HG03354 (cell line): ENCODE data around the gene RET.
A peak's percentile ranks its signal among the peaks of the same experiment; 100 is the strongest.
"Not testable (repeated sequence)": the region's sequence is repeated elsewhere in the genome, so short reads cannot be mapped to it uniquely, and the experiment has no call there.

Experiments
- ATAC-seq: cut with Tn5 transposase; IDR thresholded peaks from one replicate; pipeline ENCODE4 v1.9.1; 2021; ENCODE audit warnings: mild to moderate bottlenecking; ENCODE audit not compliant: unreplicated experiment, poor library complexity, severe bottlenecking

Gene RET

DNA sequence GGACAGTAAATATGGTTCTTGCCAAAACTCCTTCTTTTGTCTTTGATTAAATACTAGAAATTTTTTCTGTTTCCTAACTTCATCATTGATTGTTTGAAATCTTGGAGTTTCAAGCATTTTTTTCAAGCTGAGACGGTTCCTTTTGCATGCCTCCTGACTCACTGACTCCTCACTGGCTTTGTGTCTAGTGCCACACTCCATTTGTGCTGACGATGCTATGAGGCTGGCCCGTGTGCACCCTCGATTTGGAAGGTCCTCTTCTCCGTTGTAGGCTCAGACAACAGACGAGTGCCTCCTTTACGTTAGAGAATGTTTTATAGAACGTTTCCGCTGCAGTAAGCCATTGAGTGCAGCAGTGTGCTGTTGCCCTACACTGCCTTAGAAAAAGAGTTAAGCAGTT lies 50.6 kb downstream of the RET start:
- no peak for ATAC-seq

DNA sequence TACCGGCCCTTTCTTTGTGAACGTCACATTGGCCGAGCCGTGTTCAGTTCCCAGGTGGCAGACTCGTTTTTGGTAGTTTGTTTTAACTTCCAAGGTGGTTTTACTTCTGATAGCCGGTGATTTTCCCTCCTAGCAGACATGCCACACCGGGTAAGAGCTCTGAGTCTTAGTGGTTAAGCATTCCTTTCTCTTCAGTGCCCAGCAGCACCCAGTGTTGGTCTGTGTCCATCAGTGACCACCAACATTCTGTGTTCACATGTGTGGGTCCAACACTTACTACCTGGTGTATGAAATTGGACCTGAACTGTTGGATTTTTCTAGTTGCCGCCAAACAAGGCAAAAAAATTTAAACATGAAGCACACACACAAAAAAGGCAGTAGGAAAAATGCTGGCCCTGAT lies 51.5 kb downstream of the RET start:
- no peak for ATAC-seq

DNA sequence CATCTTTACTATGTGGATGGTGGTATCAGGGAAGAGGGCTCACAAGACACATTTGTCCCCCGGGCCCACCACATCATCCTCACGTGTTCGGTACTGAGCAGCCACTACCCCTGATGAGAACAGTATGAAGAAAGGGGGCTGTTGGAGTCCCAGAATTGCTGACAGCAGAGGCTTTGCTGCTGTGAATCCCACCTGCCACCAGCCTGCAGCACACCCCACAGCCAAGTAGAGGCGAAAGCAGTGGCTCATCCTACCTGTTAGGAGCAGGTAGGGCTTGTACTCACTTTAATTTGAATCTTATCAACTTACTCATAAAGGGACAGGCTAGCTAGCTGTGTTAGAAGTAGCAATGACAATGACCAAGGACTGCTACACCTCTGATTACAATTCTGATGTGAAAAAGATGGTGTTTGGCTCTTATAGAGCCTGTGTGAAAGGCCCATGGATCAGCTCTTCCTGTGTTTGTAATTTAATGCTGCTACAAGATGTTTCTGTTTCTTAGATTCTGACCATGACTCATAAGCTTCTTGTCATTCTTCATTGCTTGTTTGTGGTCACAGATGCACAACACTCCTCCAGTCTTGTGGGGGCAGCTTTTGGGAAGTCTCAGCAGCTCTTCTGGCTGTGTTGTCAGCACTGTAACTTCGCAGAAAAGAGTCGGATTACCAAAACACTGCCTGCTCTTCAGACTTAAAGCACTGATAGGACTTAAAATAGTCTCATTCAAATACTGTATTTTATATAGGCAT lies 52.3 kb downstream of the RET start:
- peak; percentile 74 for ATAC-seq

DNA sequence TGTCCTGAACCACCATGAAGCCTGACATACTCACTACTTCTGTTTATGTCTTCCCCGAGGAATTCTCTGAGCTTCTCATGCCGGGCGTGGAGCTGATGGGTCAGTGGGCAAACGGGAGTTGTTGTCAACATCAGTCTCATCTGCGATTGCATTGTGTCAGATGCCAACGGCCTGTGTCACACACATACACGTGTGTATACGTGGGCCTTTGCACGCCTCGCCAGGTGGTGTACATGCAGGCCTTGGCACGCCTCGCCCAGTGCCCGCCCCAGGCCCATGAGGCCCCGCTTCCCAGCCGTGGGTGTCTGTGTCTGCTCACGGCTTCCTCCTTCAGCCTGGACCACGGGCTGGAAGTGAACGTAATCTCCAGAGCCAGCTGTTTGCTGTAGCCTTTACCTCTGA lies 53.9 kb downstream of the RET start:
- no peak for ATAC-seq

DNA sequence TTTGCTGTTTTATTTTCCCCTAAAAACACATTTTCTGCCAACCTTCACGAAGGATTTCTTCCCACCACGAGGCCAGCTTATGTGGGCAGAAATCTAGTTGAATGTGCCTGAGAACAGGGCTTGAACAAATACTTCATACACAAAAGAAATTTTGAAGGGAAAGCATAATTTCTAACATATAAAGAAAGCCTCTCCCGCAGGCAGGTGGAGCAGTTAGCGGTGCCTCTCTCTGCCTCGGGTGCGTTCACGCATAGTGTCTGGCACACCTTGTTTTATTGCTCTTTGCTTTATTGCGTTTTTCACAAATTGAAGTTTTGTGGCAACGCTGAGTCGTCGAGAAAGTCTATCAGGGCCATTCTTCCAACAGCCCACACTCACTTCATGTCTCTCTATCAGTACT lies 54.4 kb downstream of the RET start:
- no peak for ATAC-seq

DNA sequence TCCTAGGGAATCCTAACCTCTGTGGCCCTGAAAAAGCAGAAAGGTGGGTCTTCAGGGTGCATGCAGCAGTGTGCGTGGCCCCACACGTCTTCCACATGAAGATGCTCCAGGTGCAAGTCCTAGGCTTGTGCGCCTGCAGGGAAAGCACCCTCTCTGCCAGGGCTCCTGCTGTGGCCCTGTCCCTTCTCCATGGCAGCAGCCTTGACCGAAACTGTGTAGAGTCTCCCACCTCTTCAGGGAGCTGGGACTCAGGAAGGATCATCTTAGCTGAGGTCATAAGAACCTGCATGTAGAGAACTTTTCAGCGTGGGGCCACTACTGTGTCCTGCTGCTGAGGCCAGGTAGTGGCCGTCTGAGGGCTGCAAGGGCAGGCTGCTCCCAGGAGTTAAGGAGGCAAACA lies 55.0 kb downstream of the RET start:
- no peak for ATAC-seq

DNA sequence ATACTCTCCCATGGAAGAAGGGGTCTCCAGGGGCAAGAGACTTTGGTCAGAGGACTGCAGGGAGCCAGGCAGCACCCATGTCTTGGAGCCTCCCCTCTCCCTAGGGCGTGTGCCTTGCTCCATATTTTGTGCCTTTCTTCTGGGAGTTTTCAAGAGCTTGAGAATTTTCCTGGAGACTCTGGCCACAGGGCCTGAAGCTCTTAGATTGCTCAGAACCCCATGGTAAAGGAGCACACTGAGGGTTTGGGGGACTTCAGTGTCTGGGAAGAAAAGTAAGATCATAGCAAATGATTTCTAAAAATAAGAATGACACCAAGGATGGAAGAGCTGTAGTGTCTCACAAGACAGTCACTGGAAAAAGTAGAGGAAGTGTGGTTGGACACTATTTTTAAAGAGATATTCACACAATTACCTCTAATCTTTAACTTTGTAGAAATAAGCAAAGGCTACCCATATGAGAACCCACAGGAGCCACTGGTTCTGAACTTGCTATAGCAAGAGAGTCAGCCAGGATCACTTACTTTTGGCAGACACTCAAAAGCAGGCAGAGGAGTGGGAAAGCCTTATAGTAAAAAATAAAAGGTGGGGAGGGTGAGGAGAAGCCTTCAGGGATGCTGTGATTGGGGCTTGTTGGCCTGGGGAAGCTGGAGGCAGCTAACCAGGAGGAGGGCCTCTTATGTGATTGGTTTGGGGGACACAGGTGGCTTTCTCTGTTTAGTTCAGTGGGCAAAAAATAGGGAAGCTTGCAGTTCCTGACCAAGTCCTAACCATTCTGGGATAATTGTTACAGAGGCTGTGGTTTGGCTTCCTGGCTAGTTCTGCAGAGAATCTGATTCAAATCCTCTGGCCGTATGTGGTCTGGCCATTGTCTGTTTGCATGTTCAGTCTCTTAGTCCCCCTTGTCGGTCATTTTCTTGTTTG lies 56.3 kb downstream of the RET start:
- ATAC-seq: no peak

DNA sequence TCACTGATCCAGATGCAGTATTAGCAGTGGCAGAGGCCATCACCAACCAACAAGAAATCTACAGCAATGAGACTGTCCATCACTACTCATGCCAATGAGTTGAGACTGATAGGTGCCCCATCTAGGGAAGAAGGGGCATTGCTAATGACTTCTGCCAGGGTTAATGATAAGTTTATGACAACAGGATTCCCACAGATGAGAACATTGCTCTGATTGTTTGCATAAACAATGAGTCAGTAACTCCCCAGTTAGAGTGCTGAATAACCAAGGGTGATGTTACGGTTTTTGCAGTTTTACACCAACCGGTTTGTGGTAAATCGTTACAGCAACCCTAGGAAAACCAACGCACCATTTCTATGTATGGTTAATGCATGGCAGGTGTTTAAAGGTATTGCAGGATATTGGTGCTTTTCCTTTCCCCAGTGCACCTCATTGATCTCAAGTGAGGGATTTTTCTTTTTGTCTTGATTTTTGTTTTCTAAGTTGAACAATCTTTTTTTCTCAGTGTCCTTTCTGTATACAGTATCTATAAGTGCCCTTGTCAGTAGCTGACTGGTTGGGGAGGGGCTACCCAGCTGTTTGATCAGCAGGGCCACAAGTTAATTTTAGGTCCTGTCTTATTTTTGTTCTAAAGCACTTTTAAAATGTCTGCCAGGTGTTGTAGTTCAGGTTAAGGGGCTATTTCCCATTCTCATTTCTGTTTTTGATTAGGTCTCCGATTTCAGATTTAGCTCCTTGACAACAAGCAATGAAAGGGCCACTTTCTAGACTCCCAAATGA lies 57.4 kb downstream of the RET start:
- no peak for ATAC-seq

DNA sequence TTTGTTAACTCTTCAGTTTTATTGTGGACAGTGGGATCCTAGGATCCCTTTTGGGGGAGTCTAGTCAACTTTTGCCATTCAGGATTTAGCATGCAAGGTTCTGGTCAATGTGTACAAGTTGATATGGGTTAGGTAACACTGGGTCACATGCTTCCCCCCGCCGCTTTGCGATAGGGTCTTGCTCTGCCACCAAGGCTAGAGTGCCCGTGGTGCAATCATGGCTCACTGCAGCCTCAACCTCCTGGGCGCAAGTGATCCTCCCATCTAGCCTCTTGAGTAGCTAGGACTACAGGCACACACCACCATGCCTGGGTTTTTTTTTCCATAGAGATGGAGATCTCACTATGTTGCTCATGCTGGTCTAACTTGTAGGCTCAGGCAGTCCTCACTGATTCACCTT lies 58.2 kb downstream of the RET start:
- ATAC-seq: no peak

DNA sequence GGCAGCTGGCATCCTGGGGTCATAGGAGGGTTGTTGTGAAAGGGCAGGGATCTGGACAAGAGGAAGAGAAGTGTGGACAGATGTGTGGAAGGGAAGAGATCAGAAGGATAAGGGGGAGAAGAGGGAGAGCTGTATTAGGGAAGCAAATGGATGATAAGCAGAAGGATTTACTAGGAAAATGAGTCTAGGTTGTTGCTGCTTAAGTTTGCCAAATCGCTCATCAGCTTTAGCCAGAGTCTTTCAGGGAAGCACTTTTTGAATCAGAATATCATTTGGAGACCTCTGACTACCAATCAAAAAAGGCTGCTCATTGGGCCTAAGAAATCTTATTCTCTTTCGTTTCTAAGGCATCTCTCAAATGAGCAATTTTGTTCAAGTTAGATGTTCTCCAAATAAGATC lies 58.8 kb downstream of the RET start:
- no peak for ATAC-seq

DNA sequence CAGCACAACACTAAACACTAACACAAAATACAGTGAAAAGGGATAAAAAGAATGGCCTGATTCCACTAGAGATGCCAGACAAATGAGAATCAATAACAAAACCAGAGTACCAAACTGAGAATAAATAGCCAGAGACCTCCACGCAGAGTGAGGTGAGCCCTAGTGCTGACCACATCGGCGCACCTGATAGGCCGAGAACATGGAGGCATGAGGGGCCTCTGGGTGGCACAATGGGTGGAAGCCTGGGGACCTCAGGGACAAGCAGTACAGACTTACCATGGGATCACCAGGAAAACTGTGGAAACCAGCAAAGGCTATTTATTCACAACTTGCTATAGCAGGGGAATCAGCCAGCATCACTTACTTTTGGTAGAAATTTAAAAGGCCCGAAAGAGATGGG lies 59.6 kb downstream of the RET start:
- no peak for ATAC-seq

DNA sequence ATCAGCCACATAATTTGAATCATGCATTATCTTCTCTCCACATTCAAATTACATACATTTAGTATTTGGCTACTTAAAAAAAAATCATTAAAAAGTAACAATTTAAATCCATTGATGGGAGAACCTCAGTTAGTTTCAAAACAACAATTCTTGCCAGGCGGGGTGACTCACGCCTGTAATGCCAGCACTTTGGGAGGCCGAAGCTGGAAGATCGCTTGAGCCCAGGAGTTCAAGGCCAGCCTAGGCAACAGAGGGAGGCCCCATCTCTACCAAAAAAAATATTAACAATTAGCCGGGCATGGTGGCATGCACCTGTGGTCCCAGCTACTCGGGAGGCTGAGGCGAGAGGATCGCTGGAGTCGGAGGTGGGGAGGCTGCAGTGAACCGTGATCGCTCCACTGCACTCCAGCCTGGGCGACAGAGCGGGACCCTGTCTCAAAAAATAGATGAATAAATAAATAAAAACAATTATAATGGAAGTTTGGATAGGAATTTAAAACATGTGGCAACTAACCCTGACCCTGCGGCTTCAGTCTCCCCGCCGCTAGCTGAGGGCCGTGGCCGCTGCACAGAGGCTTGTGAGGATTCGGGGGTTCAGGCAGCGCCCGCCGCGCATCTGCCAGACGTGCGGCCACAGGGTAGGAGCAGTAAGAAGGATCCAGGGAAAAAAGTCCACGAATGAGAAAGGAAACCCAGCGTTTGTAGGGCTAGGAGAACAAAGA lies 60.3 kb downstream of the RET start:
- no peak for ATAC-seq

DNA sequence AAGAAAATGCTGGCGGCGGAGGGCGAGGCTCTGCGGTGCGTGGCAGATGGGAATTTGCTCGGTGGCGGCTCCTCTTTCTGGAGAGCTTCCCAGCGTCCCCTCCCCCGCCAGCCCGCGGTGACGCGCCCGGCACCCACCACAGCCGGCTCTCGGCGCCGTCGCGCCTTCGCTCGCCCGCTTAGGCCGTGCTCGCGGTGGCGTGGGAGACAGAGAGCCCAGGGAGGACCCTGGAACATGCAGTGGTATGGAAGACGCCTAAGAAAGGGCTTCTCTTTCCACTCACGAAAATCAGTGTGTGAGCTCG lies 60.8 kb downstream of the RET start:
- ATAC-seq: peak; percentile 19

DNA sequence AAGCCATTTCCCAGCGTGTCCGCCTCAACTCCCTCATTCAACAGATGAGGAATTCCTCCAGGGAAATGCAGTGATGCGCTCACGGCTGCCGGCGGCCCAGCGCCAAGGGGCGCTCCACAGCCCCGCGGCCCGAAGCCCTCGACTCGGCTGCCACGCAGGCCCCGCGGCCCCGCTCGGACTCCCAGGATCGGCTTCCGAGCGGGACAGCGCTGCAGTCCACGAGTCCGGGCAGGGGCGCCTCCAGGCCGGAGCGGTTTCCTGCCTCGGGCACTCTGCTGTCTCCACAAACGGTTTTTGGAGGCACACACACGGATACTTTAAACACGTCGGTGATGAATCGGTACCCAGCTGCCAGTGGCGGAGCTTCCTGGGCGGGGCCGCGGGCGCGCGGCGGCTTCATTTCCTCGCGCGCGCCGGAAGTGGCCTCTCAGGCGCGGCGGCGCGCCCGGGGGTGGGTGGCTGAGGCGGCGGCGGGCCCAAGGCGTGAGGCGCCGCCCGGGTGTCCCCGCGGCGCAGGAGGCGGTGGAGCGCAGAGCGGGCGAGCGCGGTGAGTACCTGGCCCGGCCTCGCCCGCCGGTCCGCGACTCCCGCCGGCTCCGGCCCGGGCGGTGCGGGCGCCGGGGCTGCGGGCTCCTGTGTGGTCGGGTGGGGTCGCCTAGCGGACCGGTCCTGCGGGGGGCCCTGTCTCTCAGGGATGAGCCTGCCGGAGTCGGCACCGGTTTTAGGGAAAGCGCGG lies 61.3 kb downstream of the RET start, which contains the start of gene CSGALNACT2:
Gene CSGALNACT2 (plus strand): TSS at position 425 of the 736 bp plus-strand sequence. CDS start 16,705 bp downstream, outside the sequence.
- peak; percentile 70 for ATAC-seq

DNA sequence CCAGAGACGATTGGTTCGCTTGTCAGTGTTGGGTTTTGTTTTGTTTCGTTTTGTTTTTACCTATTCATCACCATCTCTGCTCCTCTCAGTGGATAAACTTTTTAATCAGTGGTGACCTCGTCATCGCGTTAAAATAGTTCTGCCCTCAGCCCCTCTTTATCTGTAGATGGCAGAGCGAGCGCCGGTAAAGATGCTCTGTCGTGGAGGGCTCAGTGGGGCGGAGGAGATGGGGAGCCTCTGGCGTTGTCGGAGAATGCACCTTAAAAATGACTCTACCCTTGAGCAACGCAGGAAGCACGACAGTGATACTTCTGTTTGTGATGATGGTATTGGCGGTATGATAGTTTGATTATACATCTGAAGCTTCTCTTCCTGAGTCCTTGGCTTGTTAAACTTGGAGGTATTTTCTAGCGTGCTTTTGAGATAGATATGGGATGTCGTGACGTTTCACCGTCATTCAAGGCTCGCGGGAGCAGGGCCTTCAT lies 61.9 kb downstream of the RET start:
- ATAC-seq: peak; percentile 42

DNA sequence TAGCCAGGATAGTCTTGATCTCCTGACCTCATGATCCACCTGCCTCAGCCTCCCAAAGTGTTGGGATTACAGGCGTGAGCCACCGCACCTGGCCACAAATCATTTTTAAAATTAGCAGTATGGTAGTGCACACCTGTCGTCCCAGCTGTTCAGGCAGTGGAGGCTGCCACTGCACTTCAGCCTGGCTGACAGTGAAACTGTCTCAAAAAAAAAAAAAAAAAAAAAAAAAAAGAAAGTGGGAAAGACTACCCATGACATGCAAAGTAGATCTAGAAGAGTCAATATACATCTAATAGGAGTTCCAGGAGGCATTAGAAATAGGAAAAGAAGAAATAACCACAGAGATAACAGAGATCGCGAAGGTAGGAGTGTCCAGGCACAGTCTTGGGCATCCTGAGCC lies 64.6 kb downstream of the RET start:
- no peak for ATAC-seq

DNA sequence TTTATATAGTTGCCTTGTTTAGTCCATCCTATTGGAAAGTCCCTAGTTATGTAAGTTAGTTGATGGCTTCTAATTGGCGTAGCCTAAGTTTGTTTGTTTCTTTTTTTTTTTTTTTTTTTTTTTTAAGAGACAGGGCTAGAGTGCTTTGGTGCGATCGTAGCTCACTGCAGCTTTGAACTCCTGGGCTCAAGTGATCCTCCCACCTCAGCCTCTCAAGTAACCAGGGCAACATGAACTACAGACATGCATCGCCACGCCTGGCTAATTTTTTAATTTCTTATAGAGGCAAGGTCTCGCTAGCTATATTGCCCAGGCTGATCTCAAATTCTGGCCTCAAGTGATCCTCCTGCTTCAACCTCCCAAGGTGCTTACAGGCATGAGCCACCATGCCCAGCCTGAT lies 68.4 kb downstream of the RET start:
- ATAC-seq: no peak

DNA sequence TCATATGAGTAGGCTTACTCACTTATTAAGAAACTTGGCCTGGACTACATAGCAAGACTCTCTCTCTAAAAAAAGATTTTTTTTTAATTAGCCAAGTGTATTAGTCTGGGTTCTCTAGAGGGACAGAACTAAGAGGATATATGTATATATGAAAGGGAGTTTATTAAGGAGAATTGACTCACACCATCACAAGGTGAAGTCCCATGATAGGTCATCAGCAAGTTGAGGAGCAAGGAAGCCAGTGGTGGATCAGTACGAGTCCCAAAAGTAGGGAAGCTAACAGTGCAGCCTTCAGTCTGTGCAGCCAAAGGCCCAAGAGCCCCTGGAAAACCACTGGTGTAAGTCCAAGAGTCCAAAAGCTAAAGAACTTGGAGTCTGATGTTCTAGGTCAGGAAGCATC lies 69.1 kb downstream of the RET start:
- not testable (repeated sequence) for ATAC-seq

DNA sequence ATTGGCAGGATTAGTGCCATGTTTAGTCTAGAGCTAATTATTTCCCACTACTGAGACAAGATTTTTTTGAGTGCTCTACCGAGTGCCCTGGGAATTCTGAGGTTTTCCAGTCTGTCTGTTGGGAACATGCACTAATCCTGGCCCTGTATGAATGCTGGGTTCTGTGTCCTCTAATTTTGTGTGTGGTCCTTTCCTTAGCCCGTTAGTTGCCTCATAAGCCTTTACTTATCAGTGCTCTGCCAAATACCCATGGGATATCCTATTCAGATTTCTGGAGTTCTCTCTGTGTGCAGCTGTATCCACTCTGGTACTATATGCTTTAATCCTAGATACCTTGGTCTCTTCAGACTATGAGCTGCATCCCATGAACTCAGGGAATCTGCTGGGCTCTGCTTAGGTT lies 74.5 kb downstream of the RET start:
- ATAC-seq: no peak
